Endodermal cell (in vitro differentiated cells): ENCODE measurements around the gene CHTF18. TPM values are rescaled to one million over a fixed set of nuclear protein-coding genes. Genes with fewer than 3 reads are reported as not detected.
"Not testable (repeated sequence)": the region's sequence is repeated elsewhere in the genome, so short reads cannot be mapped to it uniquely, and the experiment has no call there.

Experiments
- DNase-seq: peaks from one replicate; pipeline ENCODE4 v3.0.0-alpha.2; 2017
- H3K27ac ChIP-seq: 2 replicates; pipeline ENCODE4 v1.5.1; 2013; ENCODE audit warnings: mild to moderate bottlenecking, low read depth, low read length, moderate library complexity
- H3K27me3 ChIP-seq: 2 replicates; pipeline ENCODE4 v1.6.1; 2013; ENCODE audit warnings: mild to moderate bottlenecking, low read length, moderate library complexity; ENCODE audit not compliant: insufficient read depth, control insufficient read depth, poor library complexity, severe bottlenecking
- H3K36me3 ChIP-seq: 2 replicates; pipeline ENCODE4 v1.7.0; 2013; ENCODE audit warnings: mild to moderate bottlenecking, low read length, moderate library complexity; ENCODE audit not compliant: control insufficient read depth, insufficient read depth
- H3K4me1 ChIP-seq: one replicate; pipeline ENCODE4 v1.7.0; 2013; ENCODE audit warnings: low read length; ENCODE audit not compliant: control insufficient read depth, insufficient read depth
- H3K4me3 ChIP-seq: 2 replicates; pipeline ENCODE4 v1.5.1; 2013; ENCODE audit warnings: mild to moderate bottlenecking, low read length, moderate library complexity
- H3K9ac ChIP-seq: 2 replicates; pipeline ENCODE4 v1.6.1; 2013; ENCODE audit warnings: mild to moderate bottlenecking, low read length, moderate library complexity; ENCODE audit not compliant: poor library complexity, severe bottlenecking; ENCODE audit errors: extremely low read depth
- H3K9me3 ChIP-seq: 2 replicates; pipeline ENCODE4 v1.6.1; 2013; ENCODE audit warnings: mild to moderate bottlenecking, low read length, moderate library complexity; ENCODE audit not compliant: control insufficient read depth
- H3K27ac Mint-ChIP-seq: 2 replicates; pipeline ENCODE4 v1.8.0; 2020; ENCODE audit warnings: mixed read lengths
- H3K27me3 Mint-ChIP-seq: 2 replicates; pipeline ENCODE4 v1.8.0; 2021; ENCODE audit warnings: mild to moderate bottlenecking, mixed read lengths; ENCODE audit not compliant: insufficient read depth
- H3K36me3 Mint-ChIP-seq: 2 replicates; pipeline ENCODE4 v1.8.0; 2020; ENCODE audit warnings: low read depth, mixed read lengths
- H3K4me1 Mint-ChIP-seq: 2 replicates; pipeline ENCODE4 v1.8.0; 2020; ENCODE audit warnings: mixed read lengths
- H3K4me3 Mint-ChIP-seq: 2 replicates; pipeline ENCODE4 v1.8.0; 2020; ENCODE audit warnings: mild to moderate bottlenecking, moderate library complexity, mixed read lengths
- H3K9me3 Mint-ChIP-seq: 2 replicates; pipeline ENCODE4 v1.8.0; 2020; ENCODE audit warnings: mild to moderate bottlenecking, mixed read lengths
- WGBS, 2 experiments: methylation state at CpG; one replicate each; pipeline versions ENCODE4 v1.1.5 to v1.1.7; 2013; ENCODE audit warnings: missing lambda C conversion rate in 2 of 2, mixed read lengths in 1 of 2; ENCODE audit not compliant: insufficient coverage in 1 of 2, insufficient read length in 1 of 2; 5-methylcytosine and 5-hydroxymethylcytosine counted together
- total RNA-seq, 2 donors: library from RNA; stranded (reverse); fragmentation: NEBNext Ultra II Directional in 1 of 2; extraction: Animal tissue kit (Norgen Biotek cat#: 25700) in 1 of 2; gene quantifications; 2 replicates in 1 of 2; 3 replicates in 1 of 2; pipeline ENCODE4 v1.2.1, GENCODE V29; 2021
- TF ChIP-seq, protein P1 (sequence below): fragments of 200-600 bp; sonication (generic); conservative IDR thresholded peaks from 2 replicates; pipeline ENCODE4 v1.5.0; 2021; ENCODE audit warnings: antibody characterized with exemption, mild to moderate bottlenecking

Gene CHTF18
- total RNA-seq, 2 donors from 2014 or later, result 158 to 169 TPM

DNA sequence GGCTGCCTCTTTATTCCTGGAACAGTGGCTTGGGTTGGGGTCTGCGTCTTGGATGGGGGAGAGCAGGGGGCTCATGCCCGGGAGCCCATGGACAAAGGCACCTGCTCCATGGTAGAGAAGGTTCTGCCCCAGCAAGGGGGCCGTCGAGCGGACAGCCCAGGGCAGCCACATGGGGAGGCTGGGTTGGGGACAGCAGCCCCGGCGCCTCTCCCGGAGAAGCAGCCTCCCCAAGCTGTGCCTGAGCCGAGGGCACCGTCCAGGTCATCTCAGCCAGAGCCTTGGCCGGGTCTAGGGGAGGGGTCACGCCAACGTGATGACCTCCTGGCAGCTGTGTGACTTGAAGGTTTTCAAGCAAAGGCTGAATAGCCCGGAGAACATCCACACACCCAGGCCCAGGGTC, 45.0 kb downstream of the CHTF18 start:
- Mint-ChIP-seq H3K27ac (no peak overlapping the region), H3K9me3 (peaks cover 23% of the 10 kb centered on the region), H3K4me1 (no peaks in the 10 kb centered on the region), H3K27me3 (peaks cover 3% of the 10 kb centered on the region), H3K36me3 (no peaks in the 10 kb centered on the region), H3K4me3 (no peak overlapping the region)
- H3K9ac ChIP-seq, result no peak overlapping the region
- no peaks in the 10 kb centered on the region for H3K4me1 ChIP-seq
- no peak overlapping the region for H3K4me3 ChIP-seq
- H3K9me3 ChIP-seq, result peaks cover 12% of the 10 kb centered on the region
- 87 to 93% methylated on average over 14 of the region's 14 CpGs for WGBS, 2 experiments
- no peaks in the 10 kb centered on the region for H3K27me3 ChIP-seq
- no peaks in the 10 kb centered on the region for H3K36me3 ChIP-seq
- TF ChIP-seq, protein P1, sequence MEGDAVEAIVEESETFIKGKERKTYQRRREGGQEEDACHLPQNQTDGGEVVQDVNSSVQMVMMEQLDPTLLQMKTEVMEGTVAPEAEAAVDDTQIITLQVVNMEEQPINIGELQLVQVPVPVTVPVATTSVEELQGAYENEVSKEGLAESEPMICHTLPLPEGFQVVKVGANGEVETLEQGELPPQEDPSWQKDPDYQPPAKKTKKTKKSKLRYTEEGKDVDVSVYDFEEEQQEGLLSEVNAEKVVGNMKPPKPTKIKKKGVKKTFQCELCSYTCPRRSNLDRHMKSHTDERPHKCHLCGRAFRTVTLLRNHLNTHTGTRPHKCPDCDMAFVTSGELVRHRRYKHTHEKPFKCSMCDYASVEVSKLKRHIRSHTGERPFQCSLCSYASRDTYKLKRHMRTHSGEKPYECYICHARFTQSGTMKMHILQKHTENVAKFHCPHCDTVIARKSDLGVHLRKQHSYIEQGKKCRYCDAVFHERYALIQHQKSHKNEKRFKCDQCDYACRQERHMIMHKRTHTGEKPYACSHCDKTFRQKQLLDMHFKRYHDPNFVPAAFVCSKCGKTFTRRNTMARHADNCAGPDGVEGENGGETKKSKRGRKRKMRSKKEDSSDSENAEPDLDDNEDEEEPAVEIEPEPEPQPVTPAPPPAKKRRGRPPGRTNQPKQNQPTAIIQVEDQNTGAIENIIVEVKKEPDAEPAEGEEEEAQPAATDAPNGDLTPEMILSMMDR, result no peak
- DNase-seq, result no peak
- H3K27ac ChIP-seq, result no peak overlapping the region

DNA sequence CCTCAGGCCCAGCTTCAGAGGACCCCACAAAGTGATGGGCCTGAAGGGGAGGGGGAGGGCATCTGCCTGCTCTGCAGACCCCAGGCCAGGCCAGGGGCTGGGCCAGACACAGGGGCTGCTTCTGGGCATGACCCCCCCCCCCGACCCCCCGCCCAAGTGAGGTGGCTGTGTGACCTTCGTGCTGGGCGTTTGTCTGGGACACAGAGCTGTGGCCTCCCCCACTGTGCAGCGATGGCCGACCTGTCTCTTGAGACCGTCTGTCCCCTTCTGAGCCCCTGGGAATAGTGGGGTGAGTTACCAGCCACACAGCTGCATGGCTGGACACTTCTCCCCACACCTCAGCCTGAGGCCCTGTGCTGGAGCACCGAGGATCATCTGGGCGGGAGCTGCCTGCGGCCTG, 47.0 kb downstream of the CHTF18 start:
- Histone ChIP-seq H3K4me1 (no peaks in the 10 kb centered on the region), H3K36me3 (no peaks in the 10 kb centered on the region), H3K9ac (no peak overlapping the region), H3K4me3 (no peak overlapping the region), H3K27ac (no peak overlapping the region), H3K27me3 (no peaks in the 10 kb centered on the region), H3K9me3 (peaks cover 12% of the 10 kb centered on the region)
- 90 to 100% methylated on average over 2 to 10 of the region's 10 CpGs for WGBS, 2 experiments
- no peak overlapping the region for H3K4me3 Mint-ChIP-seq
- no peak overlapping the region for H3K27ac Mint-ChIP-seq
- H3K36me3 Mint-ChIP-seq, result no peaks in the 10 kb centered on the region
- peaks cover 3% of the 10 kb centered on the region for H3K27me3 Mint-ChIP-seq
- H3K4me1 Mint-ChIP-seq, result no peaks in the 10 kb centered on the region
- H3K9me3 Mint-ChIP-seq, result peaks cover 23% of the 10 kb centered on the region
- no peak for DNase-seq
- TF ChIP-seq, protein P1, result no peak

DNA sequence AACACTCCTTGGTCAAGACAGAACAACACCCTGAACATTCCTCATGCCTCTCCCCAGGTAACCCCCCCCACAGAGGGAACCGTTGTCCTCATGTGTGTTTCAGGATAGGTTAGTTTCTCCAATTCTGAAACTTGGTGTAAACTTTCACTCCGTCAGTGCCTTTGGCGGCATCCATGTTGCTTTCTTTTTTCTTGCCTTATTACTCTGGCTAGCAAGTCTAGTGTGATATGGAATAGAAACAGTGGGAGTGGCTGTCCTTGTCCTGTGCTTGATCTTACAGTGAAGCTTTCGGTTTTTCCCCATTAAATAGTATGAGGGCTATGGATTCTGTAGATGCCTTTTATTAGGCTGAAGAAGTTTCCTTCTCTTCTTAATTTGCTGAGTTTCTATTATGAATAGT, 47.8 kb downstream of the CHTF18 start:
- Mint-ChIP-seq H3K4me1 (no peaks in the 10 kb centered on the region), H3K4me3 (no peak overlapping the region), H3K9me3 (peaks cover 23% of the 10 kb centered on the region), H3K27ac (no peak overlapping the region), H3K36me3 (no peaks in the 10 kb centered on the region), H3K27me3 (peaks cover 3% of the 10 kb centered on the region)
- Histone ChIP-seq H3K4me1 (no peaks in the 10 kb centered on the region), H3K9me3 (peaks cover 12% of the 10 kb centered on the region), H3K9ac (no peak overlapping the region), H3K4me3 (no peak overlapping the region), H3K27ac (no peak overlapping the region), H3K36me3 (no peaks in the 10 kb centered on the region), H3K27me3 (no peaks in the 10 kb centered on the region)
- TF ChIP-seq, protein P1, result no peak
- DNase-seq, result no peak
- 89 to 100% methylated on average over 2 to 4 of the region's 4 CpGs for WGBS, 2 experiments

DNA sequence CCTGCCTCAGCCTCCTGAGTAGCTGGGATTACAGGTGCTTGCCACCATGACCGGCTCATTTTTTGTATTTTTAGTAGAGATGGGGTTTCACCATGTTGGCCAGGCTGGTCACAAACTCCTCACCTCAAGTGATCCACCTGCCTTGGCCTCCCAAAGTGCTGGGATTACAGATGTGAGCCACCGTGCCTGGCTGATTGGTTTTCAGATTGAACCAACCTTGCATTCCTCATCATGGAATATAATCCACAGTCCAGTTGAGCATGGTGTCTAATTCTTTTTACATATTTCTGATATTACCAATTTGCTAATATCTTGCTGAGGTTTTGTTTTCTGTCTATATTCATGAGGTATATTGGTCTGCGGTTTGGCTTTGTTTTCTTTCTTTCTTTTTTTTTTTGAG, 48.4 kb downstream of the CHTF18 start:
- H3K27ac ChIP-seq, DNase-seq, H3K36me3 Mint-ChIP-seq, H3K36me3 ChIP-seq, H3K4me1 Mint-ChIP-seq, H3K27me3 Mint-ChIP-seq, H3K9ac ChIP-seq, H3K27ac Mint-ChIP-seq, H3K4me1 ChIP-seq, H3K27me3 ChIP-seq, H3K4me3 Mint-ChIP-seq, H3K4me3 ChIP-seq: not testable (repeated sequence)
- peaks cover 23% of the 10 kb centered on the region for H3K9me3 Mint-ChIP-seq
- WGBS, 2 experiments, result 91 to 92% methylated on average over 1 to 3 of the region's 3 CpGs
- peaks cover 12% of the 10 kb centered on the region for H3K9me3 ChIP-seq
